Neural cell (in vitro differentiated cells): Measurements from ENCODE around the gene HM13. TPM values are rescaled to one million over a fixed set of nuclear protein-coding genes. Genes with fewer than 3 reads are reported as not detected.

Experiments
- H2AFZ ChIP-seq: fragments of 200-600, 300-800 bp; sonication (generic), shearing (Covaris generic); 2 replicates; pipeline ENCODE4 v1.6.0; 2014; ENCODE audit warnings: low read depth, mild to moderate bottlenecking, antibody characterized with exemption, low read length, moderate library complexity
- H3F3A ChIP-seq: fragments of 200-600 bp; shearing (Covaris generic); 2 replicates; pipeline ENCODE4 v1.6.1; 2016; ENCODE audit warnings: mild to moderate bottlenecking, moderate library complexity, mixed read lengths, antibody characterized with exemption, low read length; ENCODE audit not compliant: insufficient read depth, poor library complexity, severe bottlenecking
- H3K27ac ChIP-seq: fragments of 200-600, 300-800 bp; sonication (generic), shearing (Covaris generic); 2 replicates; pipeline ENCODE4 v1.5.1; 2014; ENCODE audit warnings: mild to moderate bottlenecking, low read length, moderate library complexity
- H3K27me3 ChIP-seq: fragments of 300-800, 200-600 bp; sonication (generic), shearing (Covaris generic); 2 replicates; pipeline ENCODE4 v1.6.0; 2014; ENCODE audit warnings: mild to moderate bottlenecking, low read depth, low read length, moderate library complexity; ENCODE audit not compliant: insufficient read depth
- H3K36me3 ChIP-seq: fragments of 300-800, 200-600 bp; sonication (generic), shearing (Covaris generic); 2 replicates; pipeline ENCODE4 v1.5.1; 2014; ENCODE audit warnings: mild to moderate bottlenecking, antibody characterized with exemption, low read length, moderate library complexity; ENCODE audit not compliant: insufficient read depth
- H3K4me2 ChIP-seq: fragments of 300-800, 200-600 bp; sonication (generic), shearing (Covaris generic); 2 replicates; pipeline ENCODE4 v1.6.0; 2014; ENCODE audit warnings: mild to moderate bottlenecking, low read length
- H3K4me3 ChIP-seq: fragments of 300-800, 200-600 bp; sonication (generic), shearing (Covaris generic); 2 replicates; pipeline ENCODE4 v1.5.1; 2014; ENCODE audit warnings: mild to moderate bottlenecking, low read length, moderate library complexity
- H3K79me2 ChIP-seq: fragments of 200-600 bp; shearing (Covaris generic); replicated peaks from 2 replicates; pipeline ENCODE4 v1.6.0; 2014; ENCODE audit warnings: mild to moderate bottlenecking, low read length, moderate library complexity; ENCODE audit not compliant: insufficient read depth
- H3K9ac ChIP-seq: fragments of 300-800, 200-600 bp; sonication (generic), shearing (Covaris generic); 2 replicates; pipeline ENCODE4 v1.6.1; 2016; ENCODE audit warnings: mild to moderate bottlenecking, low read length, mixed read lengths
- H3K9me2 ChIP-seq: fragments of 200-600 bp; shearing (Covaris generic); 2 replicates; pipeline ENCODE4 v1.6.1; 2016; ENCODE audit warnings: mild to moderate bottlenecking, low read length, mixed read lengths; ENCODE audit not compliant: insufficient read depth
- H3K9me3 ChIP-seq: fragments of 200-600, 300-800 bp; sonication (generic), shearing (Covaris generic); 2 replicates; pipeline ENCODE4 v1.6.1; 2016; ENCODE audit warnings: mild to moderate bottlenecking, mixed run types, low read length, moderate library complexity, mixed read lengths
- H4K20me1 ChIP-seq: fragments of 200-600 bp; shearing (Covaris generic); 2 replicates; pipeline ENCODE4 v1.6.1; 2016; ENCODE audit warnings: mild to moderate bottlenecking, mixed run types; ENCODE audit not compliant: insufficient read depth
- CTCF ChIP-seq: fragments of 450-650 bp; IDR thresholded peaks from 2 replicates; pipeline ENCODE4 v1.5.1; 2014; ENCODE audit warnings: antibody characterized with exemption, mild to moderate bottlenecking, moderate library complexity; ENCODE audit not compliant: poor library complexity, severe bottlenecking
- EP300 ChIP-seq: fragments of 450-650 bp; conservative IDR thresholded peaks from 2 replicates; pipeline ENCODE4 v1.6.1; 2014; ENCODE audit warnings: antibody characterized with exemption, mild to moderate bottlenecking, moderate library complexity; ENCODE audit not compliant: poor library complexity, severe bottlenecking
- MXI1 ChIP-seq: fragments of 450-650 bp; conservative IDR thresholded peaks from 2 replicates; pipeline ENCODE4 v1.6.1; 2014; ENCODE audit warnings: antibody characterized with exemption, mild to moderate bottlenecking; ENCODE audit not compliant: poor library complexity, severe bottlenecking
- POLR2AphosphoS5 ChIP-seq: IDR thresholded peaks from 2 replicates; pipeline ENCODE4 v1.6.1; 2012
- RAD21 ChIP-seq: fragments of 450-650 bp; conservative IDR thresholded peaks from 2 replicates; pipeline ENCODE4 v1.6.1; 2014; ENCODE audit warnings: antibody characterized with exemption, mild to moderate bottlenecking, moderate library complexity
- SMC3 ChIP-seq: fragments of 450-650 bp; conservative IDR thresholded peaks from 2 replicates; pipeline ENCODE4 v1.6.1; 2014; ENCODE audit warnings: antibody characterized with exemption, mild to moderate bottlenecking, moderate library complexity; ENCODE audit not compliant: poor library complexity
- TAF1 ChIP-seq: IDR thresholded peaks from 2 replicates; pipeline ENCODE4 v1.6.1; 2012; ENCODE audit warnings: low read depth
- polyA plus RNA-seq: library from polyadenylated mRNA; depleted of rRNA; stranded (reverse); fragments of >200 nt; gene quantifications from 2 replicates; pipeline ENCODE4 v1.2.3, GENCODE V29; 2014
- TF ChIP-seq, protein P1 (sequence below): IDR thresholded peaks from 2 replicates; pipeline ENCODE4 v1.6.1; 2012; ENCODE audit warnings: borderline replicate concordance

HM13 gene
- polyA plus RNA-seq, 1 donor from 2014 or later = 95.4 TPM

DNA sequence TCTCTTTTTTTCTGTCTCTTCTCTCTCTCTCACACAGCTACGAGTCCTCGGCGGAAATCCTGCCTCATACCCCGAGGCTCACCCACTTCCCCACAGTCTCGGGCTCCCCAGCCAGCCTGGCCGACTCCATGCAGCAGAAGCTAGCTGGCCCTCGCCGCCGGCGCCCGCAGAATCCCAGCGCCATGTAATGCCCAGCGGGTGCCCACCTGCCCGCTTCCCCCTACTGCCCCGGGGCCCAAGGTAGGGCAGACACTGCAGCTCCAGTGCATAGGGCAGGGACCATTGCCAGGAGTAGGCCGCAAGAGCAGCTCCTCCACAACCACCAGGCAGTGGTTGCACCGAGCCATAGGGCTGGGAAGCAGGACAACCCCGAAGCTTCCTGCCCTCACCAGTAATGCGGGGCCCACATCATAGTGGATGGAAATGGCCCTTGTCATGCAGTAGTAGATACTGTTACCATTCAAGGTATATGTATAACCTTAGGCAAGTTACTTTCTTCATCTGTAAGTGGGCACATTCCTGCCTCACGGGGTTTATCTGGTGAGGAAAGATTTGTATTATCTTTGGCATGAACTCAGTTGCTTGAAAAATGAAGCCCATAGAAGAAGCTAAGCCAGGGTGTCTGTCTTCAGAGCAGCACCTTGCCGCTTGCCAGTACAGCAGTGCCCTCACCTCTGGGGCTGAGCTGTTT lies 53.9 kb downstream of the HM13 start:
- no peak overlapping the region for H3K4me2 ChIP-seq
- no peak overlapping the region for H3K27ac ChIP-seq
- no peaks in the 10 kb centered on the region for H3F3A ChIP-seq
- H4K20me1 ChIP-seq = no peaks in the 10 kb centered on the region
- no peaks in the 10 kb centered on the region for H3K9me3 ChIP-seq
- H2AFZ ChIP-seq = no peak overlapping the region
- no peaks in the 10 kb centered on the region for H3K36me3 ChIP-seq
- no peaks in the 10 kb centered on the region for H3K27me3 ChIP-seq
- H3K79me2 ChIP-seq = no peaks in the 10 kb centered on the region
- TF ChIP-seq, protein P1, sequence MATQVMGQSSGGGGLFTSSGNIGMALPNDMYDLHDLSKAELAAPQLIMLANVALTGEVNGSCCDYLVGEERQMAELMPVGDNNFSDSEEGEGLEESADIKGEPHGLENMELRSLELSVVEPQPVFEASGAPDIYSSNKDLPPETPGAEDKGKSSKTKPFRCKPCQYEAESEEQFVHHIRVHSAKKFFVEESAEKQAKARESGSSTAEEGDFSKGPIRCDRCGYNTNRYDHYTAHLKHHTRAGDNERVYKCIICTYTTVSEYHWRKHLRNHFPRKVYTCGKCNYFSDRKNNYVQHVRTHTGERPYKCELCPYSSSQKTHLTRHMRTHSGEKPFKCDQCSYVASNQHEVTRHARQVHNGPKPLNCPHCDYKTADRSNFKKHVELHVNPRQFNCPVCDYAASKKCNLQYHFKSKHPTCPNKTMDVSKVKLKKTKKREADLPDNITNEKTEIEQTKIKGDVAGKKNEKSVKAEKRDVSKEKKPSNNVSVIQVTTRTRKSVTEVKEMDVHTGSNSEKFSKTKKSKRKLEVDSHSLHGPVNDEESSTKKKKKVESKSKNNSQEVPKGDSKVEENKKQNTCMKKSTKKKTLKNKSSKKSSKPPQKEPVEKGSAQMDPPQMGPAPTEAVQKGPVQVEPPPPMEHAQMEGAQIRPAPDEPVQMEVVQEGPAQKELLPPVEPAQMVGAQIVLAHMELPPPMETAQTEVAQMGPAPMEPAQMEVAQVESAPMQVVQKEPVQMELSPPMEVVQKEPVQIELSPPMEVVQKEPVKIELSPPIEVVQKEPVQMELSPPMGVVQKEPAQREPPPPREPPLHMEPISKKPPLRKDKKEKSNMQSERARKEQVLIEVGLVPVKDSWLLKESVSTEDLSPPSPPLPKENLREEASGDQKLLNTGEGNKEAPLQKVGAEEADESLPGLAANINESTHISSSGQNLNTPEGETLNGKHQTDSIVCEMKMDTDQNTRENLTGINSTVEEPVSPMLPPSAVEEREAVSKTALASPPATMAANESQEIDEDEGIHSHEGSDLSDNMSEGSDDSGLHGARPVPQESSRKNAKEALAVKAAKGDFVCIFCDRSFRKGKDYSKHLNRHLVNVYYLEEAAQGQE = no peak
- TF ChIP-seq POLR2AphosphoS5 = peak; percentile 3
- no peak for TF ChIP-seq TAF1
- no peak for TF ChIP-seq EP300
- TF ChIP-seq MXI1 = no peak
- no peak for TF ChIP-seq CTCF
- H3K9ac ChIP-seq = no peak overlapping the region
- H3K9me2 ChIP-seq = no peaks in the 10 kb centered on the region
- H3K4me3 ChIP-seq = no peak overlapping the region

DNA sequence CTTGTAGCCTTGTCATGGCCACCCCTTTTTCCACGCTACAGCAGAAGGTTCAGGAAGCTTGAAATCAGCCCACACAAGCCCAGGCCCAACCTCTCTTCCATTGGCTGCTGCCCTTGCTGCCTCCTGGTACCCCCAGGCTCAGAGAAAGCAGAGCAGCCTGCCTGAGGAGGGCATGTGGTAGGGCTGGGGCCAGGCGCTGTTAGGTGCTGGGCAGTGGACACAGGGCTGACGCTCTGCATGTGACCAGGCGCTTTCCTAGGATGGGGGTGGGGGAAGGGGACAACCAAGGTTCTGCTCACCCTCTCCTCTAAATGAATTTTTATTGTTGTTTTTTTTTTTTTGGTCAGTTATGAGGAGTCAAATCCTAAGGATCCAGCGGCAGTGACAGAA lies 54.5 kb downstream of the HM13 start:
- Histone ChIP-seq H3K27me3 (no peaks in the 10 kb centered on the region), H3K27ac (no peak overlapping the region), H3K79me2 (no peaks in the 10 kb centered on the region), H3K4me2 (no peak overlapping the region), H4K20me1 (no peaks in the 10 kb centered on the region), H2AFZ (no peak overlapping the region), H3K9me2 (no peaks in the 10 kb centered on the region), H3K36me3 (no peaks in the 10 kb centered on the region), H3K4me3 (no peak overlapping the region), H3F3A (no peaks in the 10 kb centered on the region), H3K9ac (no peak overlapping the region), H3K9me3 (no peaks in the 10 kb centered on the region)
- no peak for TF ChIP-seq SMC3
- peak; percentile 3 for TF ChIP-seq POLR2AphosphoS5

GRCh38 chr20:31569163-31570020 lies 55.1 kb downstream of the HM13 start:
- Histone ChIP-seq H3K4me3 (no peak overlapping the region), H3K9ac (no peak overlapping the region), H4K20me1 (no peaks in the 10 kb centered on the region), H3K4me2 (no peak overlapping the region), H3K27ac (no peak overlapping the region), H3K36me3 (no peaks in the 10 kb centered on the region), H3K9me2 (no peaks in the 10 kb centered on the region), H2AFZ (no peak overlapping the region), H3F3A (no peaks in the 10 kb centered on the region), H3K27me3 (no peaks in the 10 kb centered on the region), H3K79me2 (no peaks in the 10 kb centered on the region), H3K9me3 (no peaks in the 10 kb centered on the region)
- TF ChIP-seq EP300 (no peak), SMC3 (peak; percentile 90), CTCF (peak; percentile 91), MXI1 (no peak), POLR2AphosphoS5 (no peak), RAD21 (peak; percentile 74)
- TF ChIP-seq, protein P1 = no peak
